Prostate gland (tissue), 2 donors: ENCODE data around the gene SERPINA1. TPM values are rescaled to one million over a fixed set of nuclear protein-coding genes. Genes with fewer than 3 reads are reported as not detected.

Experiments
- DNase-seq: peaks from one replicate; pipeline ENCODE4 v3.0.0-alpha.2; 2019; ENCODE audit warnings: low spot score
- H3K27ac ChIP-seq, 2 donors: fragments of 200-600 bp; sonication (generic); 2 replicates each; pipeline ENCODE4 v1.5.1; 2017 to 2019
- H3K27me3 ChIP-seq: fragments of 200-600 bp; sonication (generic); replicated peaks from 2 replicates; pipeline ENCODE4 v1.5.1; 2019; ENCODE audit not compliant: insufficient read depth
- H3K36me3 ChIP-seq, 2 donors: fragments of 200-600 bp; sonication (generic); 1 replicate in 1 of 2; 2 replicates in 1 of 2; pipeline versions ENCODE4 v1.5.1 to v1.8.1; 2017 to 2019
- H3K4me1 ChIP-seq: fragments of 200-600 bp; sonication (generic); replicated peaks from 2 replicates; pipeline ENCODE4 v1.5.1; 2019
- H3K4me3 ChIP-seq, 2 donors: fragments of 200-600 bp; sonication (generic); 2 replicates each; pipeline ENCODE4 v1.5.1; 2017 to 2019
- H3K9me3 ChIP-seq: fragments of 200-600 bp; sonication (generic); 2 replicates; pipeline ENCODE4 v1.5.1; 2017
- POLR2A ChIP-seq: fragments of 450-650 bp; IDR thresholded peaks from one replicate; pipeline ENCODE4 v1.6.1; 2016; ENCODE audit warnings: antibody characterized with exemption, mild to moderate bottlenecking
- POLR2AphosphoS5 ChIP-seq: sonication (generic); formaldehyde crosslinking; IDR thresholded peaks from one replicate; pipeline ENCODE4 v1.6.1; 2017; ENCODE audit warnings: antibody characterized with exemption
- WGBS: methylation state at CpG from one replicate; pipeline ENCODE4 v1.1.5; 2018; 5-methylcytosine and 5-hydroxymethylcytosine counted together
- intact Hi-C: fragments of 100-400 bp; cut with DNase I; formaldehyde crosslinking; loops from one replicate; pipeline ENCODE4 v1.14.2; 2022
- total RNA-seq, 2 donors: library from RNA; depleted of rRNA; stranded (reverse); fragments of >200 nt; gene quantifications; one replicate each; pipeline ENCODE4 v1.1.0, GENCODE V29; 2016
- TF ChIP-seq, protein P1 (sequence below), 4 experiments: fragments of 200-600 bp in 2 of 4; fragments of 450-650 bp in 2 of 4; sonication (generic) in 2 of 4; IDR thresholded peaks; 1 replicate in 3 of 4; 2 replicates in 1 of 4; pipeline ENCODE4 v1.5.1; 2016 to 2019; ENCODE audit warnings: antibody characterized with exemption in 4 of 4, mild to moderate bottlenecking in 2 of 4, moderate library complexity in 2 of 4

The SERPINA1 gene
- total RNA-seq, 2 donors from 2014 or later = 4.9 to 9.8 TPM

DNA sequence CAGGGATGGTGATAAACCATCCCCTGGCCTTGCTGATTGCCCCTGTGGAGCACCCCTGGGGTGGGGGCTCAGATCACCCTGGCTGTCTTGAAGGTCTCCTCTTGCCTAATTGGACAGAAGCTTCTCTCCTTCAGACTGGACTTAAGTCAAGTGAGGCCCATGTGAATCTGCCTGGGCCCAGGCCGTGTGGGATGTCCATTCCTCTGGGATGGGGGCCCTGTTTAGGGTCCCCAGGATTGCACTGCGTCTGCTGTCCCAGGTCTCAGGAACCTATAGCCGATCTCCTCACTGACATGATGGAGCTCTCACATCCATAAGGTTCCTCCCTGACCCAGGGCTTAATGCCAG, 20.2 kb downstream of the SERPINA1 start:
- Histone ChIP-seq H3K36me3 (no peaks in the 10 kb centered on the region), H3K9me3 (no peaks in the 10 kb centered on the region), H3K4me1 (no peaks in the 10 kb centered on the region), H3K27me3 (no peaks in the 10 kb centered on the region), H3K27ac (no peak overlapping the region), H3K4me3 (no peak overlapping the region)
- intact Hi-C loops = no loop called here
- no peak for DNase-seq
- WGBS = 68% methylated on average over 3 of the region's 3 CpGs
- TF ChIP-seq, protein P1, sequence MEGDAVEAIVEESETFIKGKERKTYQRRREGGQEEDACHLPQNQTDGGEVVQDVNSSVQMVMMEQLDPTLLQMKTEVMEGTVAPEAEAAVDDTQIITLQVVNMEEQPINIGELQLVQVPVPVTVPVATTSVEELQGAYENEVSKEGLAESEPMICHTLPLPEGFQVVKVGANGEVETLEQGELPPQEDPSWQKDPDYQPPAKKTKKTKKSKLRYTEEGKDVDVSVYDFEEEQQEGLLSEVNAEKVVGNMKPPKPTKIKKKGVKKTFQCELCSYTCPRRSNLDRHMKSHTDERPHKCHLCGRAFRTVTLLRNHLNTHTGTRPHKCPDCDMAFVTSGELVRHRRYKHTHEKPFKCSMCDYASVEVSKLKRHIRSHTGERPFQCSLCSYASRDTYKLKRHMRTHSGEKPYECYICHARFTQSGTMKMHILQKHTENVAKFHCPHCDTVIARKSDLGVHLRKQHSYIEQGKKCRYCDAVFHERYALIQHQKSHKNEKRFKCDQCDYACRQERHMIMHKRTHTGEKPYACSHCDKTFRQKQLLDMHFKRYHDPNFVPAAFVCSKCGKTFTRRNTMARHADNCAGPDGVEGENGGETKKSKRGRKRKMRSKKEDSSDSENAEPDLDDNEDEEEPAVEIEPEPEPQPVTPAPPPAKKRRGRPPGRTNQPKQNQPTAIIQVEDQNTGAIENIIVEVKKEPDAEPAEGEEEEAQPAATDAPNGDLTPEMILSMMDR (IDR thresholded peaks at IDR 0.05) = no peak
- TF ChIP-seq POLR2AphosphoS5 = no peak
- no peak for TF ChIP-seq POLR2A

DNA sequence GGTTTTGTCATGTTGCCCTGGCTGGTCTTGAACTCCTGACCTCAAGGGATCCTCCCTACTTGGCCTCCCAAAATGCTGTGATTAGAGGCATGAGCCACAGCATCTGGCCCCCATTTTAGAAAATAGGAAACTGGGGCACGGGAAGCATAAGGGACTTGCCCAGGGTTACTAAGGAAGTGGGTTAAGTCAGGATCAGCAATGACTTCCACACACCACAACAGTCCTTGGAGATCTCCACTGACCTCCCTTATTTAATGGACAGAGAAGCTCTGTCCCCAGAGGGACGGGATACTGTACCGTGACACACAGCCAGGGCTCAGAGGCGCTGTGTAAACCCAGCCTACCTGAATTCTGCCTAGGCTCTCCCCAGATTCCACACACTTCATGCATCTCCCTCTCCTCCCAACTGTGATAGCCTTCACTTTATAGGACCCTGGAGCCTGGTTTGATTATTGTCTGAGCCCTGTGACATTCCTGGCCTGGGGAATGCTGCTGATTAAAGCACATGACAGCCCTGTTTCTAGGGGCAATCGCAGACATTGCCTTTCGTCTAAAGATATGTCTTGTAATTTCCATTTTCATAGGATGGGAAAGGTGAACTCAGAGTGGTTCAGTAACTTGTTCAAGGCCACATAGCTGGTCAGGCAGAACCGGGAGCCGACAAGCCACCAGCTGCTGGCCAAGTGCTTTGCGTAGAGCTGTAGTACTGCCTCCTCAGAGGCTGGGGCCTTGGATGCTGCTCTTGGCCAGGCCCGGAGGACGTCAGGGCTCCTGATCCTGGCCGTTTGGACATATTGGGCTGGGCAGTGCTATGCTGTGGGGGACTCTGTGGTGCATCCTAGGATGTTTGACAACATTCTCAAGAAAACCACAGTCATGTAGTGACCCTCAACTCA, 20.8 kb downstream of the SERPINA1 start:
- intact Hi-C loops = no loop called here
- WGBS = 89% methylated on average over 12 of the region's 12 CpGs
- Histone ChIP-seq H3K4me1 (no peaks in the 10 kb centered on the region), H3K36me3 (no peaks in the 10 kb centered on the region), H3K27me3 (no peaks in the 10 kb centered on the region), H3K9me3 (no peaks in the 10 kb centered on the region), H3K4me3 (no peak overlapping the region), H3K27ac (no peak overlapping the region)
- TF ChIP-seq, protein P1 (IDR thresholded peaks at IDR 0.05) = no peak
- DNase-seq = no peak

DNA sequence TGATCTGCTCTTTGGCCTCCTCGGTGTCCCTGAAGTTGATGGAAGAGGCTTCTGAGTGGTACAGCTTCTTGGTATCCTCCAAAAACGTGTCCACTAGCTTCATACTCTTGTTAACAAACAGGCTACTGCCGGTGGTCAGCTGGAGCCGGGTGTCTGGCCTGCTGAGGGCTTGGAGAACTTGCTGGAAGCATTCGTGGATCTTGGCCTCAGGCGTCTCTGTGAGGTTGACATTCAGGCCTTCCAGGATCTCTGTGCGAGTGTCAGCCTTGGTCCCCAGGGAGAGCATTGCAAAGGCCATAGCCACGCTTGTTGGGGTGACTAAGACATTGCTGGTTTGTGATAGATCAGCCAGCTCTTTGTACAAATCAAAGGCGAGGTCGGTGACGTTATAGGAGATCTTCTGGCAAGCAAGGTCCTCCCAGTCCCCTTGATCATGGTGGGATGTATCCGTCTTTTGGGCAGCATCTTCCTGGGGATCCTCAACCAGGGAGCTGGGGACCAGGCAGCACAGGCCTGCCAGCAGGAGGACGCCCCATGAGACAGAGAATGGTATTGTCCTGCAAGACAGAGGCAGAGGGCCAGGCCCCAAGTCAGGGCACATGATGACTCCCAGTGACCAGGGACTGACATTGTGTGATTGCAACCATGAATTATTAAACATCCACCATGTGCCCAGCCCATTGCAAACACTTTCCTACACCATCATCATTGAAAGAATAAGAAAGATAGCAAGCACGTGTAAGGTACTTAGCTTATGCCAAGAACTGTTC, 22.1 kb downstream of the SERPINA1 start, which contains the start of gene SERPINA2:
SERPINA2 (minus strand) TSS at position 553 of the 770 bp plus-strand sequence.
- TF ChIP-seq, protein P1 (IDR thresholded peaks at IDR 0.05) = no peak
- TF ChIP-seq POLR2A (no peak), POLR2AphosphoS5 (no peak)
- 90% methylated on average over 14 of the region's 14 CpGs for WGBS
- H3K9me3 ChIP-seq = no peaks in the 10 kb centered on the region
- no peaks in the 10 kb centered on the region for H3K27me3 ChIP-seq
- H3K27ac ChIP-seq = no peak within 1 kb of the TSS
- intact Hi-C loops = no loop called here
- DNase-seq = no peak
- H3K4me1 ChIP-seq = no peaks in the 10 kb centered on the region
- H3K36me3 ChIP-seq = no peaks in the 10 kb centered on the region
- H3K4me3 ChIP-seq = no peak within 1 kb of the TSS

DNA sequence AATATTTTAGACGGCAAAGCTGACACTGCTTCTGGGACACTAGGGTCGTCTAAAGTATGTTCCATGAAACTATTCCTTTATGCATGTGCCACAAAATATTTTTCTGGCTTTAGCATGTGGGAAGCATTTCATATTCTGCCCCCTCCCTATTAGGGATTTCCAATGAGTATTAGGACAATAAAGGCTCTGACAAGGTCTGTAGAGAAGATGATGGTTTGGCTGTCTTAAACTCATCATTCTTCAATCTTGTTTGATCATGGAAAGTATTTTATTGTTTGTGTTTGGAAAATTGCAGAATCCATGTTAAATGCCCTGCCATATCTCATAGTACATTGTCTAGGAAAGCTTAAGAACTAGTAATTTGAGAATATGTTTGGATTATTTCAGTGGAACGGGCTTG, 22.8 kb downstream of the SERPINA1 start:
- H3K27me3 ChIP-seq = no peaks in the 10 kb centered on the region
- H3K4me3 ChIP-seq = no peak overlapping the region
- intact Hi-C loops = no loop called here
- H3K36me3 ChIP-seq = no peaks in the 10 kb centered on the region
- H3K4me1 ChIP-seq = no peaks in the 10 kb centered on the region
- TF ChIP-seq POLR2A = no peak
- TF ChIP-seq POLR2AphosphoS5 = no peak
- TF ChIP-seq, protein P1 (IDR thresholded peaks at IDR 0.05) = no peak
- DNase-seq = no peak
- no peaks in the 10 kb centered on the region for H3K9me3 ChIP-seq
- WGBS = 87% methylated on average over 3 of the region's 3 CpGs
- H3K27ac ChIP-seq = no peak overlapping the region
